WTC11 (cell line): ENCODE data around the gene RAB3GAP1. TPM values are rescaled to one million over a fixed set of nuclear protein-coding genes. Genes with fewer than 3 reads are reported as not detected.

Experiments
- ATAC-seq: fragments of 200-7000 bp; cut with Tn5 transposase; 2 replicates; pipeline ENCODE4 v1.10.0; 2021; ENCODE audit warnings: mild to moderate bottlenecking, moderate library complexity
- CTCF ChIA-PET: fragments of 300-600 bp; sonication (Branson Sonifier 250); formaldehyde crosslinking; loops from one replicate; lab custom pipeline; 2021; ENCODE audit warnings: antibody characterized with exemption; lab: Charles Lee
- POLR2A ChIA-PET: fragments of 350-600 bp; sonication (Branson Sonifier 250); formaldehyde crosslinking; loops from one replicate; lab custom pipeline; 2021; ENCODE audit warnings: antibody characterized with exemption; lab: Charles Lee
- DNase-seq: peaks from one replicate; pipeline ENCODE4 v3.0.0; 2021; ENCODE audit warnings: low spot score
- H3K27ac Mint-ChIP-seq: 2 replicates; pipeline ENCODE4 v1.8.0; 2021; ENCODE audit warnings: mixed read lengths
- H3K27me3 Mint-ChIP-seq: 2 replicates; pipeline ENCODE4 v1.8.0; 2021; ENCODE audit warnings: low read depth, mild to moderate bottlenecking, moderate library complexity, mixed read lengths
- H3K36me3 Mint-ChIP-seq: 2 replicates; pipeline ENCODE4 v1.8.0; 2021; ENCODE audit warnings: mixed read lengths
- H3K4me1 Mint-ChIP-seq: 2 replicates; pipeline ENCODE4 v1.8.0; 2022; ENCODE audit warnings: mixed read lengths
- H3K4me3 Mint-ChIP-seq: 2 replicates; pipeline ENCODE4 v1.8.0; 2021; ENCODE audit warnings: mild to moderate bottlenecking, moderate library complexity, mixed read lengths
- H3K9me3 Mint-ChIP-seq: 2 replicates; pipeline ENCODE4 v1.8.0; 2021; ENCODE audit warnings: mixed read lengths
- ATF2 ChIP-seq: sonication (generic); formaldehyde crosslinking; IDR thresholded peaks from 2 replicates; pipeline ENCODE4 v1.8.1; 2022; ENCODE audit warnings: low read depth, missing genetic modification reagents, borderline replicate concordance
- ATF3 ChIP-seq: sonication (generic); formaldehyde crosslinking; conservative IDR thresholded peaks from 2 replicates; pipeline ENCODE4 v1.8.1; 2022; ENCODE audit warnings: mild to moderate bottlenecking, missing genetic modification reagents
- CDX4 ChIP-seq: fragments of 250-450 bp; sonication (Bioruptor Pico); IDR thresholded peaks from 2 replicates; pipeline ENCODE4 v1.9.0; 2021; ENCODE audit warnings: moderate library complexity, mild to moderate bottlenecking, inconsistent platforms, borderline replicate concordance
- E2F1 ChIP-seq: sonication (generic); formaldehyde crosslinking; IDR thresholded peaks from 2 replicates; pipeline ENCODE4 v1.8.0; 2022; ENCODE audit warnings: mild to moderate bottlenecking, missing genetic modification reagents
- ESRRA ChIP-seq: sonication (generic); formaldehyde crosslinking; IDR thresholded peaks from 2 replicates; pipeline ENCODE4 v1.8.1; 2022; ENCODE audit warnings: mild to moderate bottlenecking, missing genetic modification reagents, borderline replicate concordance
- FOXJ3 ChIP-seq: sonication (generic); formaldehyde crosslinking; IDR thresholded peaks from 2 replicates; pipeline ENCODE4 v1.9.0; 2021; ENCODE audit warnings: missing genetic modification reagents, mild to moderate bottlenecking, borderline replicate concordance
- GTF2I ChIP-seq: fragments of 250-450 bp; sonication (Bioruptor Pico); conservative IDR thresholded peaks from 2 replicates; pipeline ENCODE4 v1.4.0; 2021; ENCODE audit warnings: mild to moderate bottlenecking
- IRF2 ChIP-seq: sonication (generic); formaldehyde crosslinking; IDR thresholded peaks from 2 replicates; pipeline ENCODE4 v1.8.0; 2022; ENCODE audit warnings: low read depth, missing genetic modification reagents, borderline replicate concordance
- JUN ChIP-seq: sonication (generic); formaldehyde crosslinking; IDR thresholded peaks from 2 replicates; pipeline ENCODE4 v1.8.0; 2023; ENCODE audit warnings: mild to moderate bottlenecking, missing genetic modification reagents
- MAX ChIP-seq: sonication (generic); formaldehyde crosslinking; IDR thresholded peaks from 2 replicates; pipeline ENCODE4 v1.8.0; 2022; ENCODE audit warnings: mild to moderate bottlenecking, missing genetic modification reagents
- NR3C1 ChIP-seq: sonication (generic); formaldehyde crosslinking; conservative IDR thresholded peaks from 2 replicates; pipeline ENCODE4 v1.8.1; 2023; ENCODE audit warnings: low read depth, mild to moderate bottlenecking, missing genetic modification reagents
- SMAD4 ChIP-seq: sonication (generic); formaldehyde crosslinking; IDR thresholded peaks from 2 replicates; pipeline ENCODE4 v1.8.0; 2022; ENCODE audit warnings: mild to moderate bottlenecking, missing genetic modification reagents
- SOX15 ChIP-seq: fragments of 250-450 bp; sonication (Bioruptor Pico); IDR thresholded peaks from 2 replicates; pipeline ENCODE4 v1.9.0; 2021; ENCODE audit warnings: mild to moderate bottlenecking
- USF1 ChIP-seq: sonication (generic); formaldehyde crosslinking; IDR thresholded peaks from 2 replicates; pipeline ENCODE4 v1.8.0; 2022; ENCODE audit warnings: mild to moderate bottlenecking, missing genetic modification reagents
- ZBTB21 ChIP-seq: sonication (generic); formaldehyde crosslinking; IDR thresholded peaks from 2 replicates; pipeline ENCODE4 v1.8.1; 2023; ENCODE audit warnings: mild to moderate bottlenecking, missing genetic modification reagents, borderline replicate concordance
- ZBTB43 ChIP-seq: sonication (generic); formaldehyde crosslinking; IDR thresholded peaks from 2 replicates; pipeline ENCODE4 v1.8.1; 2023; ENCODE audit warnings: mild to moderate bottlenecking, missing genetic modification reagents
- ZNF121 ChIP-seq: sonication (generic); formaldehyde crosslinking; IDR thresholded peaks from 2 replicates; pipeline ENCODE4 v1.8.0; 2023; ENCODE audit warnings: missing genetic modification reagents
- ZNF416 ChIP-seq: fragments of 250-450 bp; sonication (Bioruptor Pico); IDR thresholded peaks from 2 replicates; pipeline ENCODE4 v1.9.0; 2021; ENCODE audit warnings: mild to moderate bottlenecking, inconsistent platforms
- ZNF532 ChIP-seq: fragments of 250-450 bp; sonication (Bioruptor Pico); IDR thresholded peaks from 2 replicates; pipeline ENCODE4 v1.9.0; 2021; ENCODE audit warnings: mild to moderate bottlenecking, borderline replicate concordance
- total RNA-seq: library from RNA; stranded (reverse); gene quantifications from 3 replicates; pipeline ENCODE4 v1.2.3, GENCODE V29; 2021

Gene RAB3GAP1
- total RNA-seq, 1 experiment from 2014 or later = 27.6 TPM

- no peak for TF ChIP-seq ESRRA (CRISPR knock-in tag)
Observed at GRCh38 chr2:135157856-135158255, 105.8 kb downstream of the RAB3GAP1 start (continued).

GRCh38 chr2:135159191-135159590, 107.1 kb downstream of the RAB3GAP1 start:
- no peak for DNase-seq
- Mint-ChIP-seq H3K27ac (no peak overlapping the region), H3K4me1 (no peaks in the 10 kb centered on the region), H3K4me3 (no peak overlapping the region), H3K36me3 (peaks cover 40% of the 10 kb centered on the region), H3K27me3 (no peaks in the 10 kb centered on the region), H3K9me3 (no peaks in the 10 kb centered on the region)
- TF ChIP-seq ZNF532 (no peak), SOX15 (CRISPR knock-in tag) (no peak), ATF3 (no peak), SMAD4 (CRISPR knock-in tag) (no peak), JUN (CRISPR knock-in tag) (no peak), NR3C1 (no peak)
- POLR2A ChIA-PET = no interaction called here
- CTCF ChIA-PET = no interaction called here
- no peak for ATAC-seq

- DNase-seq = no peak
- no peaks in the 10 kb centered on the region for H3K9me3 Mint-ChIP-seq
- H3K4me1 Mint-ChIP-seq = no peaks in the 10 kb centered on the region
- H3K27me3 Mint-ChIP-seq = no peaks in the 10 kb centered on the region
- POLR2A ChIA-PET = no interaction called here
- ATAC-seq = no peak
- CTCF ChIA-PET = no interaction called here
- H3K27ac Mint-ChIP-seq = no peak overlapping the region
- H3K36me3 Mint-ChIP-seq = peaks cover 39% of the 10 kb centered on the region
- H3K4me3 Mint-ChIP-seq = no peak overlapping the region
- no peak for TF ChIP-seq ATF3
- TF ChIP-seq ZNF121 (CRISPR knock-in tag) = no peak
- no peak for TF ChIP-seq ZNF416 (CRISPR knock-in tag)
- TF ChIP-seq ZBTB43 (CRISPR knock-in tag) = no peak
- no peak for TF ChIP-seq CDX4
- TF ChIP-seq ZBTB21 (CRISPR knock-in tag) = no peak
- no peak for TF ChIP-seq FOXJ3 (CRISPR knock-in tag)
- no peak for TF ChIP-seq GTF2I (CRISPR knock-in tag)
- no peak for TF ChIP-seq IRF2 (CRISPR knock-in tag)
- TF ChIP-seq USF1 (CRISPR knock-in tag) = no peak
- no peak for TF ChIP-seq MAX (CRISPR knock-in tag)
- TF ChIP-seq NR3C1 = no peak
- TF ChIP-seq E2F1 = no peak
- TF ChIP-seq ATF2 (CRISPR knock-in tag) = no peak
Observed at GRCh38 chr2:135162377-135162776, 110.3 kb downstream of the RAB3GAP1 start.
